ENCODE results near the gene FASTK.
"Not testable (repeated sequence)": the region's sequence is repeated elsewhere in the genome, so short reads cannot be mapped to it uniquely, and the experiment has no call there.

FASTK gene

GRCh38 chr7:151026771-151027727 is 53.6 kb downstream of the FASTK start:
- not testable (repeated sequence) for DNase-seq (ENCODE audit: low spot score)
